Tibial nerve (tissue), 3 donors: Measurements from ENCODE around the gene TMEM271.

Experiments
- CTCF ChIP-seq, 5 experiments: fragments of 200-600 bp in 3 of 5; fragments of 450-650 bp in 2 of 5; sonication (generic) in 3 of 5; IDR thresholded peaks; one replicate each; pipeline ENCODE4 v1.5.1; 2016 to 2019; ENCODE audit warnings: antibody characterized with exemption in 5 of 5, mild to moderate bottlenecking in 3 of 5, moderate library complexity in 2 of 5
- POLR2A ChIP-seq, 2 donors: fragments of 450-650 bp; IDR thresholded peaks; one replicate each; pipeline ENCODE4 v1.6.1; 2017; ENCODE audit warnings: antibody characterized with exemption in 2 of 2, mild to moderate bottlenecking in 2 of 2, moderate library complexity in 2 of 2

- TF ChIP-seq CTCF (IDR thresholded peaks at IDR 0.05) = no peak
- no peak for TF ChIP-seq POLR2A (IDR thresholded peaks at IDR 0.05)
Observed at GRCh38 chr4:576991-577498, 950 bp upstream of the TMEM271 start.
